Progenitor cell of endocrine pancreas (in vitro differentiated cells): ENCODE data around the gene SETBP1. TPM values are rescaled to one million over a fixed set of nuclear protein-coding genes. Genes with fewer than 3 reads are reported as not detected.

Experiments
- DNase-seq: peaks from one replicate; pipeline ENCODE4 v3.0.0; 2021; ENCODE audit warnings: low spot score; ENCODE audit not compliant: unreplicated experiment
- H3K27ac Mint-ChIP-seq: 2 replicates; pipeline ENCODE4 v1.8.0; 2021; ENCODE audit warnings: mild to moderate bottlenecking, moderate library complexity, mixed read lengths
- H3K27me3 Mint-ChIP-seq: 2 replicates; pipeline ENCODE4 v1.8.0; 2021; ENCODE audit warnings: mixed read lengths
- H3K36me3 Mint-ChIP-seq: 2 replicates; pipeline ENCODE4 v1.8.0; 2022; ENCODE audit warnings: mixed read lengths; ENCODE audit not compliant: insufficient read depth
- H3K4me1 Mint-ChIP-seq: 2 replicates; pipeline ENCODE4 v1.8.0; 2021; ENCODE audit warnings: low read depth, mixed read lengths
- H3K4me3 Mint-ChIP-seq: 2 replicates; pipeline ENCODE4 v1.8.0; 2021; ENCODE audit warnings: low read depth, mild to moderate bottlenecking, moderate library complexity, mixed read lengths
- H3K9me3 Mint-ChIP-seq: 2 replicates; pipeline ENCODE4 v1.8.0; 2021; ENCODE audit warnings: low read depth, mixed read lengths
- CTCF ChIP-seq: fragments of 200-600 bp; sonication (generic); IDR thresholded peaks from one replicate; pipeline ENCODE4 v1.5.0; 2021; ENCODE audit warnings: antibody characterized with exemption, mild to moderate bottlenecking; ENCODE audit not compliant: unreplicated experiment
- total RNA-seq: library from RNA; stranded (reverse); gene quantifications from 2 replicates; pipeline ENCODE4 v1.2.1, GENCODE V29; 2021

The SETBP1 gene
- total RNA-seq, 1 donor from 2014 or later, result 30.8 TPM

- Mint-ChIP-seq H3K27ac (no peak overlapping the region), H3K4me3 (no peak overlapping the region), H3K27me3 (no peaks in the 10 kb centered on the region), H3K4me1 (peaks cover 7% of the 10 kb centered on the region), H3K9me3 (no peaks in the 10 kb centered on the region), H3K36me3 (peaks cover 29% of the 10 kb centered on the region)
- no peak for TF ChIP-seq CTCF
- DNase-seq, result no peak
These were observed 275.1 kb downstream of the SETBP1 start for GRCh38 chr18:44955825-44956224.

GRCh38 chr18:44957025-44957424 lies 276.3 kb downstream of the SETBP1 start:
- H3K36me3 Mint-ChIP-seq, result peaks cover 22% of the 10 kb centered on the region
- no peak overlapping the region for H3K4me3 Mint-ChIP-seq
- H3K27ac Mint-ChIP-seq, result no peak overlapping the region
- DNase-seq, result no peak
- no peaks in the 10 kb centered on the region for H3K9me3 Mint-ChIP-seq
- no peaks in the 10 kb centered on the region for H3K27me3 Mint-ChIP-seq
- H3K4me1 Mint-ChIP-seq, result peaks cover 7% of the 10 kb centered on the region
- no peak for TF ChIP-seq CTCF

GRCh38 chr18:44957461-44957860 lies 276.8 kb downstream of the SETBP1 start:
- no peaks in the 10 kb centered on the region for H3K27me3 Mint-ChIP-seq
- no peak for DNase-seq
- peaks cover 19% of the 10 kb centered on the region for H3K36me3 Mint-ChIP-seq
- no peak overlapping the region for H3K27ac Mint-ChIP-seq
- no peak for TF ChIP-seq CTCF
- H3K4me1 Mint-ChIP-seq, result peaks cover 7% of the 10 kb centered on the region
- H3K4me3 Mint-ChIP-seq, result no peak overlapping the region
- H3K9me3 Mint-ChIP-seq, result no peaks in the 10 kb centered on the region

- no peak overlapping the region for H3K27ac Mint-ChIP-seq
- no peaks in the 10 kb centered on the region for H3K9me3 Mint-ChIP-seq
- no peaks in the 10 kb centered on the region for H3K27me3 Mint-ChIP-seq
- DNase-seq, result no peak
- TF ChIP-seq CTCF, result no peak
- peaks cover 7% of the 10 kb centered on the region for H3K4me1 Mint-ChIP-seq
- peaks cover 14% of the 10 kb centered on the region for H3K36me3 Mint-ChIP-seq
- H3K4me3 Mint-ChIP-seq, result no peak overlapping the region
These were observed 277.4 kb downstream of the SETBP1 start for GRCh38 chr18:44958040-44958439.

GRCh38 chr18:44958455-44958854 lies 277.8 kb downstream of the SETBP1 start:
- no peak for TF ChIP-seq CTCF
- no peak overlapping the region for H3K4me3 Mint-ChIP-seq
- H3K27ac Mint-ChIP-seq, result no peak overlapping the region
- H3K4me1 Mint-ChIP-seq, result peaks cover 7% of the 10 kb centered on the region
- H3K36me3 Mint-ChIP-seq, result peaks cover 13% of the 10 kb centered on the region
- no peak for DNase-seq
- H3K9me3 Mint-ChIP-seq, result no peaks in the 10 kb centered on the region
- H3K27me3 Mint-ChIP-seq, result no peaks in the 10 kb centered on the region

GRCh38 chr18:44959013-44959412 lies 278.3 kb downstream of the SETBP1 start:
- Mint-ChIP-seq H3K27me3 (no peaks in the 10 kb centered on the region), H3K4me3 (no peak overlapping the region), H3K4me1 (peaks cover 7% of the 10 kb centered on the region), H3K36me3 (peaks cover 13% of the 10 kb centered on the region), H3K27ac (no peak overlapping the region), H3K9me3 (no peaks in the 10 kb centered on the region)
- DNase-seq, result no peak
- TF ChIP-seq CTCF, result no peak
